ENCODE measurements around the gene ZBTB40. TPM values are rescaled to one million over a fixed set of nuclear protein-coding genes. Genes with fewer than 3 reads are reported as not detected.

Gene ZBTB40
- total and polyA plus RNA-seq, 10 of the 15 experiments (the other 5 are each of a cell fraction or from before 2014, with no cell fraction given) = 1.9 to 14.4 (median 9.0) TPM

DNA sequence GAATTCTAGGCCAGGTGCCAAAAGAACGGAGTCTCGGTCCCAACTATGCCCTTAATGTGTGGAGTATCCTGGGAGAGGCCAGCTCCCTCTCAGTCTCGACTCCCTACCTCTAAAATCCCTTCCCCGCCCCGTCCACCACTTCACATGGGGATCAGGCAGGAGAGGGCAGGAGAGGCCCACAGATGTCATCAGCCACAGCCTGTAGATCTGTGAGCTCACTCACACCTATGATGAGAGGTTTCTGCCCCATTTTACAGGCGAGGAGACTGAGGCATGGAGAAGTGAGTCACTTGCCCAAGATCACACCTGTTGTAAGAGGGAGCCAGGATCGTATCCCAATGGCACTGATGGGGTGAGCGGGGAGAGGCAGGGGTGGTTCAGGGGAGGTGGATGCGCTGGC is 91.2 kb downstream of the ZBTB40 start:
- no peak for ATAC-seq
- no peaks in the 10 kb centered on the region for H3K36me3 ChIP-seq (ENCODE audit: control insufficient read depth in 2 of 2, insufficient read depth in 2 of 2, low read length in 1 of 2)
- ChIA-PET CTCF (no interaction called here), SMC1A (ENCODE audit: uncharacterized antibody, unreplicated experiment) (no interaction called here), RAD21 (ENCODE audit: unreplicated experiment) (no interaction called here), POLR2A (interaction anchor here (0.8 kb wide), 1 partner anchor 16 kb away, joined by 3 read pairs; no protein-coding TSS in a partner anchor)
- no TSS peak for BruUV-seq (replicated peaks)
- FAIRE-seq = no peak
- no peaks in the 10 kb centered on the region for H4K20me1 ChIP-seq (ENCODE audit: control insufficient read depth, insufficient read depth)
- TF ChIP-seq SIN3A (IDR thresholded peaks at IDR 0.05; ENCODE audit: low read depth, low read length) (no peak), ASH2L (IDR thresholded peaks at IDR 0.05; ENCODE audit: borderline replicate concordance, low read depth) (no peak), STAT3 (IDR thresholded peaks at IDR 0.05; ENCODE audit: low read depth, low read length) (no peak), DPF2 (IDR thresholded peaks at IDR 0.05) (no peak), YBX1 (IDR thresholded peaks at IDR 0.05) (no peak), LARP7 (IDR thresholded peaks at IDR 0.05) (no peak), EP300 (IDR thresholded peaks at IDR 0.05; ENCODE audit: borderline replicate concordance in 1 of 2, control insufficient read depth in 1 of 2, low read depth in 2 of 2, low read length in 2 of 2) (no peak), CHD2 (IDR thresholded peaks at IDR 0.05; ENCODE audit: borderline replicate concordance, low read depth, low read length) (no peak), JUNB (IDR thresholded peaks at IDR 0.05) (no peak), EZH2 (IDR thresholded peaks at IDR 0.05; ENCODE audit: borderline replicate concordance, control insufficient read depth, low read depth, low read length) (no peak), NBN (IDR thresholded peaks at IDR 0.05) (no peak), ZNF622 (IDR thresholded peaks at IDR 0.05) (no peak), KDM1A (IDR thresholded peaks at IDR 0.05; ENCODE audit: borderline replicate concordance) (no peak), FOXM1 (IDR thresholded peaks at IDR 0.05; ENCODE audit: low read depth, low read length) (no peak), JUND (IDR thresholded peaks at IDR 0.05; ENCODE audit: low read depth, low read length) (no peak), RBBP5 (conservative IDR thresholded peaks at IDR 0.05) (no peak), ZBED1 (IDR thresholded peaks at IDR 0.05; ENCODE audit: borderline replicate concordance) (no peak), HDAC6 (IDR thresholded peaks at IDR 0.05; ENCODE audit: unreplicated experiment) (no peak)
- 41% methylated on average over 9 of the region's 9 CpGs for WGBS (ENCODE audit: insufficient coverage, insufficient replicate concordance, low lambda C conversion rate, missing lambda C conversion rate)
- no peak overlapping the region for H3K4me3 ChIP-seq
- in situ Hi-C loops (cut with MboI) (no loop called here), intact Hi-C loops (cut with micrococcal nuclease; ENCODE audit: unreplicated experiment) (no loop called here)
- no peak overlapping the region for H3K9ac ChIP-seq (ENCODE audit: control insufficient read depth, insufficient read depth, low read length)
- no peaks in the 10 kb centered on the region for H3K4me1 ChIP-seq (ENCODE audit: control insufficient read depth, insufficient read depth, low read length)
- H3K27ac ChIP-seq (ENCODE audit: control insufficient read depth, insufficient read depth) = no peak overlapping the region
- no peak overlapping the region for H2AFZ ChIP-seq (ENCODE audit: control insufficient read depth, low read depth, low read length)
- H3K79me2 ChIP-seq (ENCODE audit: control insufficient read depth, insufficient read depth, low read length) = no peaks in the 10 kb centered on the region
- H3K27me3 ChIP-seq (replicated peaks in 1 of 2; ENCODE audit: control insufficient read depth in 2 of 2, insufficient read depth in 2 of 2, low read length in 1 of 2) = no peaks in the 10 kb centered on the region
- H3K4me2 ChIP-seq (ENCODE audit: control insufficient read depth, insufficient read depth) = no peak overlapping the region
- no peaks in the 10 kb centered on the region for H3K9me3 ChIP-seq (replicated peaks; ENCODE audit: control insufficient read depth, insufficient read depth, low read length)
- DNase-seq (ENCODE audit: low read depth, low spot score) = no peak

All from GM12878 (cell line).